Stimulated activated CD8-positive, alpha-beta memory T cell treated with anti-CD3 and anti-CD28 coated beads, Interleukin-7, amount 100 ng/mL, for 24 hours (primary cell): ENCODE results near the gene SCUBE2.

Source experiments
- DNase-seq: peaks from one replicate; pipeline ENCODE4 v3.0.0-alpha.2; 2020; ENCODE audit warnings: low read depth

The SCUBE2 gene

GRCh38 chr11:9091044-9091922 lies at the start of gene SCUBE2:
Gene SCUBE2 (minus strand): TSS chr11:9091599. CDS start chr11:9091528, 71 bp downstream.
- no peak for DNase-seq

GRCh38 chr11:9141186-9141585 lies 49.8 kb upstream of the SCUBE2 start:
- no peak for DNase-seq

GRCh38 chr11:9139628-9140357 lies 48.4 kb upstream of the SCUBE2 start:
- no peak for DNase-seq

- DNase-seq = no peak
Measured at GRCh38 chr11:9138612-9139579, 47.5 kb upstream of the SCUBE2 start.

- DNase-seq = no peak
Measured at GRCh38 chr11:9138133-9138453, 46.7 kb upstream of the SCUBE2 start.

- peak; percentile 42 for DNase-seq
Measured at GRCh38 chr11:9137293-9138132, 46.1 kb upstream of the SCUBE2 start.

- DNase-seq = no peak
Measured at GRCh38 chr11:9136741-9137140, 45.3 kb upstream of the SCUBE2 start.

- DNase-seq = no peak
Measured at GRCh38 chr11:9133956-9134355, 42.6 kb upstream of the SCUBE2 start.

GRCh38 chr11:9132203-9132878 lies 40.9 kb upstream of the SCUBE2 start:
- no peak for DNase-seq

- DNase-seq = no peak
Measured at GRCh38 chr11:9130297-9130696, 38.9 kb upstream of the SCUBE2 start.

GRCh38 chr11:9126636-9127035 lies 35.2 kb upstream of the SCUBE2 start:
- DNase-seq = no peak

GRCh38 chr11:9125185-9125886 lies 33.9 kb upstream of the SCUBE2 start:
- DNase-seq = no peak

- DNase-seq = no peak
Measured at GRCh38 chr11:9123595-9124304, 32.4 kb upstream of the SCUBE2 start.

GRCh38 chr11:9121469-9121796 lies 30.0 kb upstream of the SCUBE2 start:
- DNase-seq = no peak

- DNase-seq = no peak
Measured at GRCh38 chr11:9120664-9121468, 29.5 kb upstream of the SCUBE2 start.

- no peak for DNase-seq
Measured at GRCh38 chr11:9118277-9118676, 26.9 kb upstream of the SCUBE2 start.

GRCh38 chr11:9112075-9112474 lies 20.7 kb upstream of the SCUBE2 start:
- DNase-seq = no peak

GRCh38 chr11:9109858-9110731 lies 18.7 kb upstream of the SCUBE2 start:
- no peak for DNase-seq
